GM18951 (cell line): ENCODE data around the gene IBTK.
"Not testable (repeated sequence)": the region's sequence is repeated elsewhere in the genome, so short reads cannot be mapped to it uniquely, and the experiment has no call there.

Source experiments
- POLR2A ChIP-seq: IDR thresholded peaks from 4 replicates; pipeline ENCODE4 v1.6.1; 2011; ENCODE audit warnings: mild to moderate bottlenecking; ENCODE audit not compliant: insufficient read length, insufficient read depth; ENCODE audit errors: extremely low read depth
- in situ Hi-C: fragments of 300-500 bp; cut with MboI; formaldehyde crosslinking; loops from one replicate; pipeline ENCODE4 v1.12.0; 2022; ENCODE audit warnings: low sequenced_read_pairs, mixed read lengths, inconsistent platforms; ENCODE audit not compliant: unreplicated experiment

The IBTK gene

GRCh38 chr6:82239597-82239996, 7.9 kb downstream of the IBTK start:
- in situ Hi-C loops, result no loop called here
- TF ChIP-seq POLR2A, result no peak

GRCh38 chr6:82237013-82237412, 10.5 kb downstream of the IBTK start:
- in situ Hi-C loops, result no loop called here
- no peak for TF ChIP-seq POLR2A

GRCh38 chr6:82227770-82228169, 19.8 kb downstream of the IBTK start:
- in situ Hi-C loops, result no loop called here

GRCh38 chr6:82220167-82220566, 27.4 kb downstream of the IBTK start:
- in situ Hi-C loops, result no loop called here
- no peak for TF ChIP-seq POLR2A

More at GRCh38 chr6:82227770-82228169, 19.8 kb downstream of the IBTK start:
- no peak for TF ChIP-seq POLR2A

- in situ Hi-C loops, result no loop called here
- TF ChIP-seq POLR2A, result no peak
Observed at GRCh38 chr6:82217018-82217586, 30.4 kb downstream of the IBTK start.

- in situ Hi-C loops, result no loop called here
- no peak for TF ChIP-seq POLR2A
Observed at GRCh38 chr6:82216549-82216948, 31.0 kb downstream of the IBTK start.

- in situ Hi-C loops, result no loop called here
- TF ChIP-seq POLR2A, result no peak
Observed at GRCh38 chr6:82211326-82211725, 36.2 kb downstream of the IBTK start.

GRCh38 chr6:82208913-82209312, 38.6 kb downstream of the IBTK start:
- TF ChIP-seq POLR2A, result no peak
- in situ Hi-C loops, result no loop called here

GRCh38 chr6:82205930-82206392, 41.6 kb downstream of the IBTK start:
- in situ Hi-C loops, result no loop called here
- no peak for TF ChIP-seq POLR2A

- TF ChIP-seq POLR2A, result no peak
- in situ Hi-C loops, result no loop called here
Observed at GRCh38 chr6:82204020-82204419, 43.5 kb downstream of the IBTK start.

- no peak for TF ChIP-seq POLR2A
- in situ Hi-C loops, result no loop called here
Observed at GRCh38 chr6:82197784-82198183, 49.8 kb downstream of the IBTK start.

- in situ Hi-C loops, result not testable (repeated sequence)
Observed at GRCh38 chr6:82197245-82197644, 50.3 kb downstream of the IBTK start.

GRCh38 chr6:82196161-82196560, 51.4 kb downstream of the IBTK start:
- no peak for TF ChIP-seq POLR2A
- in situ Hi-C loops, result no loop called here

GRCh38 chr6:82195619-82196018, 51.9 kb downstream of the IBTK start:
- in situ Hi-C loops, result no loop called here

More at GRCh38 chr6:82195619-82196018, 51.9 kb downstream of the IBTK start:
- TF ChIP-seq POLR2A, result no peak
